Naive thymus-derived CD8-positive, alpha-beta T cell (primary cell): ENCODE measurements around the gene ZNF768. TPM values are rescaled to one million over a fixed set of nuclear protein-coding genes. Genes with fewer than 3 reads are reported as not detected.

Experiments
- ATAC-seq, 2 donors: fragments of 150-1000 bp; cut with Tn5 transposase in 1 of 2; sonication (Bioruptor Pico), chemical (Tn5 transposase) in 1 of 2; 1 replicate in 1 of 2; 2 replicates in 1 of 2; pipeline ENCODE4 v1.10.0; 2021; ENCODE audit warnings: mild to moderate bottlenecking in 2 of 2, moderate library complexity in 2 of 2
- POLR2A ChIA-PET: fragments of 350-600 bp; sonication (Branson Sonifier 250); formaldehyde crosslinking; loops from one replicate; lab custom pipeline; 2021; ENCODE audit warnings: antibody characterized with exemption; lab: Charles Lee
- DNase-seq, 10 donors: peaks; one replicate each; pipeline versions ENCODE4 v3.0.0 to v3.0.0-alpha.2; 2020 to 2022
- H3K27ac Mint-ChIP-seq, 10 donors: one replicate each; pipeline ENCODE4 v1.8.0; 2020 to 2022; ENCODE audit warnings: mild to moderate bottlenecking in 10 of 10, mixed read lengths in 10 of 10, moderate library complexity in 4 of 10, inconsistent platforms in 1 of 10
- H3K27me3 Mint-ChIP-seq, 5 donors: one replicate each; pipeline ENCODE4 v1.8.0; 2021 to 2022; ENCODE audit warnings: mixed read lengths in 5 of 5
- H3K36me3 Mint-ChIP-seq, 3 donors: one replicate each; pipeline ENCODE4 v1.8.0; 2020 to 2022; ENCODE audit warnings: mixed read lengths in 3 of 3, mild to moderate bottlenecking in 2 of 3, inconsistent platforms in 1 of 3
- H3K4me1 Mint-ChIP-seq, 4 donors: one replicate each; pipeline ENCODE4 v1.8.0; 2021 to 2022; ENCODE audit warnings: mixed read lengths in 4 of 4
- H3K4me3 Mint-ChIP-seq, 10 donors: one replicate each; pipeline ENCODE4 v1.8.0; 2020 to 2022; ENCODE audit warnings: mild to moderate bottlenecking in 10 of 10, mixed read lengths in 10 of 10, moderate library complexity in 6 of 10, inconsistent platforms in 1 of 10
- H3K9me3 Mint-ChIP-seq, 9 donors: one replicate each; pipeline ENCODE4 v1.8.0; 2020 to 2022; ENCODE audit warnings: mixed read lengths in 9 of 9, mild to moderate bottlenecking in 3 of 9, inconsistent platforms in 1 of 9, moderate library complexity in 1 of 9
- polyA plus RNA-seq, 3 donors: library from polyadenylated mRNA; unstranded; fragments of 300-500 nt; fragmentation: Illumina TruSeq; gene quantifications; one replicate each; pipeline ENCODE4 v1.2.3, GENCODE V29; 2021
- total RNA-seq, 8 experiments: library from RNA in 2 of 8; stranded (reverse) in 2 of 8; gene quantifications; one replicate each; pipeline ENCODE4 v1.2.3 and lab custom pipeline; 2021 to 2026

The ZNF768 gene
- total and polyA plus RNA-seq, 5 experiments from 2014 or later: 1.1 to 8.5 (median 2.1) TPM

GRCh38 chr16:30519120-30520049, 7.0 kb downstream of the ZNF768 start:
- no peaks in the 10 kb centered on the region for H3K27me3 Mint-ChIP-seq
- POLR2A ChIA-PET: interaction anchor here (0.6 to 1.4 kb wide), 6 partner anchors 15 to 138 kb away, joined by 3 to 10 read pairs (median 3); partner anchors contain the start of gene ZNF747
- peaks cover 0 to 81% (median 22%) of the 10 kb centered on the region in 3 donors for H3K36me3 Mint-ChIP-seq
- H3K9me3 Mint-ChIP-seq: no peaks in the 10 kb centered on the region
- peaks cover 16 to 35% (median 27%) of the 10 kb centered on the region in 4 donors for H3K4me1 Mint-ChIP-seq
- peak overlapping the region in 7 of 10 donors; percentile 4 to 59 (median 24) for H3K4me3 Mint-ChIP-seq
- DNase-seq: peak in 4 of 10 donors; percentile 25 to 50 (median 43)
- peak overlapping the region; percentile 45 to 92 (median 84) for H3K27ac Mint-ChIP-seq
- ATAC-seq: peak; percentile 63 to 91

GRCh38 chr16:30518552-30518951, 7.8 kb downstream of the ZNF768 start:
- no peak for ATAC-seq
- POLR2A ChIA-PET: interaction anchor here (0.6 to 1.9 kb wide), 7 partner anchors 11 to 137 kb away, joined by 3 to 10 read pairs (median 3); partner anchors contain the start of gene ZNF747

GRCh38 chr16:30515275-30515674, 11.1 kb downstream of the ZNF768 start:
- H3K36me3 Mint-ChIP-seq: peaks cover 0 to 99% (median 38%) of the 10 kb centered on the region in 3 donors
- no peaks in the 10 kb centered on the region for H3K27me3 Mint-ChIP-seq
- DNase-seq: peak in 1 of 10 donors; percentile 34
- no peak overlapping the region for H3K4me3 Mint-ChIP-seq
- POLR2A ChIA-PET: interaction anchor here (0.7 kb wide), 1 partner anchor 208 kb away, joined by 4 read pairs; no protein-coding TSS in a partner anchor
- no peak for ATAC-seq
- peaks cover 16 to 37% (median 26%) of the 10 kb centered on the region in 4 donors for H3K4me1 Mint-ChIP-seq
- H3K9me3 Mint-ChIP-seq: no peaks in the 10 kb centered on the region
- peak overlapping the region in 8 of 10 donors; percentile 19 to 93 (median 62) for H3K27ac Mint-ChIP-seq

More at GRCh38 chr16:30518552-30518951, 7.8 kb downstream of the ZNF768 start:
- Mint-ChIP-seq H3K27me3 (no peaks in the 10 kb centered on the region), H3K4me3 (peak overlapping the region in 4 of 10 donors; percentile 1 to 59 (median 28)), H3K27ac (peak overlapping the region; percentile 8 to 92 (median 66)), H3K36me3 (peaks cover 0 to 89% (median 22%) of the 10 kb centered on the region in 3 donors), H3K4me1 (peaks cover 16 to 35% (median 26%) of the 10 kb centered on the region in 4 donors), H3K9me3 (no peaks in the 10 kb centered on the region)
- DNase-seq: peak in 1 of 10 donors; percentile 32

- no peak overlapping the region for H3K4me3 Mint-ChIP-seq
- H3K36me3 Mint-ChIP-seq: peaks cover 0 to 98% (median 27%) of the 10 kb centered on the region in 3 donors
- H3K27ac Mint-ChIP-seq: peak overlapping the region in 8 of 10 donors; percentile 11 to 89 (median 66)
- H3K27me3 Mint-ChIP-seq: no peaks in the 10 kb centered on the region
- no peaks in the 10 kb centered on the region for H3K9me3 Mint-ChIP-seq
- ATAC-seq: no peak
- POLR2A ChIA-PET: interaction anchor here (0.6 to 1.3 kb wide), 5 partner anchors 15 to 326 kb away, joined by 3 to 4 read pairs (median 3); partner anchors contain the start of gene DCTPP1
- peaks cover under 1 to 12% (median 9%) of the 10 kb centered on the region in 4 donors for H3K4me1 Mint-ChIP-seq
- DNase-seq: peak in 1 of 10 donors; percentile 35
Measured at GRCh38 chr16:30511509-30511908, 14.9 kb downstream of the ZNF768 start.

GRCh38 chr16:30510376-30510938, 15.9 kb downstream of the ZNF768 start:
- POLR2A ChIA-PET: interaction anchor here (1.6 kb wide), 1 partner anchor 12 kb away, joined by 6 read pairs; no protein-coding TSS in a partner anchor

GRCh38 chr16:30509081-30509765, 17.1 kb downstream of the ZNF768 start:
- no peak for ATAC-seq
- Mint-ChIP-seq H3K27ac (peak overlapping the region in 8 of 10 donors; percentile 5 to 83 (median 50)), H3K4me3 (no peak overlapping the region), H3K27me3 (no peaks in the 10 kb centered on the region), H3K36me3 (peaks cover 0 to 96% (median 24%) of the 10 kb centered on the region in 3 donors), H3K9me3 (no peaks in the 10 kb centered on the region), H3K4me1 (peaks cover 0 to 9% (median 2%) of the 10 kb centered on the region in 4 donors)
- POLR2A ChIA-PET: interaction anchor here (1.0 to 1.6 kb wide), 3 partner anchors 13 to 25 kb away, joined by 3 to 6 read pairs (median 3); partner anchors contain the start of gene ZNF747
- DNase-seq: no peak

More at GRCh38 chr16:30510376-30510938, 15.9 kb downstream of the ZNF768 start:
- H3K4me3 Mint-ChIP-seq: no peak overlapping the region
- H3K27me3 Mint-ChIP-seq: no peaks in the 10 kb centered on the region
- peak overlapping the region; percentile 38 to 85 (median 60) for H3K27ac Mint-ChIP-seq
- H3K4me1 Mint-ChIP-seq: peaks cover 0 to 9% (median 5%) of the 10 kb centered on the region in 4 donors
- no peak for ATAC-seq
- H3K9me3 Mint-ChIP-seq: no peaks in the 10 kb centered on the region
- H3K36me3 Mint-ChIP-seq: peaks cover 0 to 98% (median 24%) of the 10 kb centered on the region in 3 donors
- DNase-seq: no peak

- ATAC-seq (no peak), DNase-seq (no peak)
- Mint-ChIP-seq H3K4me1 (peaks cover 0 to 11% (median 3%) of the 10 kb centered on the region in 4 donors), H3K9me3 (no peaks in the 10 kb centered on the region), H3K27ac (peak overlapping the region; percentile 34 to 87 (median 78)), H3K4me3 (no peak overlapping the region), H3K36me3 (peaks cover 0 to 80% (median 15%) of the 10 kb centered on the region in 3 donors), H3K27me3 (no peaks in the 10 kb centered on the region)
- POLR2A ChIA-PET: interaction anchor here (0.6 kb wide), 1 partner anchor 45 kb away, joined by 3 read pairs; no protein-coding TSS in a partner anchor
Measured at GRCh38 chr16:30503403-30504296, 22.7 kb downstream of the ZNF768 start.

GRCh38 chr16:30499284-30499683, 27.1 kb downstream of the ZNF768 start:
- Mint-ChIP-seq H3K27ac (peak overlapping the region in 2 of 10 donors; percentile 19 to 69), H3K36me3 (peaks cover 4 to 78% (median 15%) of the 10 kb centered on the region in 3 donors), H3K27me3 (no peaks in the 10 kb centered on the region), H3K4me3 (no peak overlapping the region), H3K4me1 (peaks cover 0 to 16% (median 6%) of the 10 kb centered on the region in 4 donors), H3K9me3 (no peaks in the 10 kb centered on the region)
- POLR2A ChIA-PET: interaction anchor here (0.7 to 2.0 kb wide), 3 partner anchors 15 to 100 kb away, joined by 3 to 5 read pairs (median 4); no protein-coding TSS in a partner anchor
- DNase-seq (no peak), ATAC-seq (no peak)

GRCh38 chr16:30494709-30495108, 31.7 kb downstream of the ZNF768 start:
- POLR2A ChIA-PET: interaction anchor here (0.5 to 2.6 kb wide), 8 partner anchors 19 to 1534 kb away, joined by 3 to 9 read pairs (median 4); no protein-coding TSS in a partner anchor
- H3K36me3 Mint-ChIP-seq: peaks cover 4 to 81% (median 17%) of the 10 kb centered on the region in 3 donors
- H3K27me3 Mint-ChIP-seq: no peaks in the 10 kb centered on the region
- ATAC-seq (no peak), DNase-seq (no peak)
- H3K9me3 Mint-ChIP-seq: no peaks in the 10 kb centered on the region
- H3K4me1 Mint-ChIP-seq: peaks cover 8 to 36% (median 12%) of the 10 kb centered on the region in 4 donors
- peak overlapping the region in 8 of 10 donors; percentile 19 to 92 (median 58) for H3K27ac Mint-ChIP-seq
- no peak overlapping the region for H3K4me3 Mint-ChIP-seq

GRCh38 chr16:30493941-30494488, 32.4 kb downstream of the ZNF768 start:
- POLR2A ChIA-PET: interaction anchor here (0.5 to 1.0 kb wide), 5 partner anchors 14 to 1533 kb away, joined by 3 to 8 read pairs (median 4); no protein-coding TSS in a partner anchor
- ATAC-seq: no peak
- H3K36me3 Mint-ChIP-seq: peaks cover 4 to 83% (median 17%) of the 10 kb centered on the region in 3 donors

More at GRCh38 chr16:30493941-30494488, 32.4 kb downstream of the ZNF768 start:
- no peaks in the 10 kb centered on the region for H3K27me3 Mint-ChIP-seq
- peaks cover 8 to 34% (median 13%) of the 10 kb centered on the region in 4 donors for H3K4me1 Mint-ChIP-seq
- H3K4me3 Mint-ChIP-seq: no peak overlapping the region
- no peak for DNase-seq
- H3K27ac Mint-ChIP-seq: peak overlapping the region in 7 of 10 donors; percentile 19 to 92 (median 40)
- no peaks in the 10 kb centered on the region for H3K9me3 Mint-ChIP-seq
